ENCODE results near the gene USP3. TPM values are rescaled to one million over a fixed set of nuclear protein-coding genes. Genes with fewer than 3 reads are reported as not detected.

Gene USP3
- total and polyA plus RNA-seq, 9 of the 15 experiments (the other 6 are each of a cell fraction or from before 2014, with no cell fraction given) = 17.3 to 54.3 (median 34.8) TPM

DNA sequence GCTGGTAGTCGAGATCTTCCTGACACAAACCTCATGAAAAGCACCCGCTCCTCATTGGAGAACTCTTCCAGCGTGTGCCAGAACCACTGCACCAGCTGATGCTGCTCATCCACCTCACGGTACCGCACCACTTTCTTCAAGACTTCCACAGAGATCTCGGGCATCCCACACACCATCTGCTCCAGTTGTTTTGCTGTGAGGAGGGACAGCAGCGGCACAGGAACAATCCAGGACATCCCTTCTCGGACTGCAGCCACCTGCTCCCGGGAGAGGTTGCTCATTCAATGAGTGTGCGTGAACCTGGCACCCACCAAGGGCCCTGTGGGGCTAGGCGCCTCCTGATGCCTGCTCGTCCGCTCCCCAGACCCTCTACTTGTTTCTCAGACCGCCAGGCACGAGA lies 107.9 kb downstream of the USP3 start:
- Histone ChIP-seq H3K79me2 (ENCODE audit: control insufficient read depth, insufficient read depth, low read length) (no peaks in the 10 kb centered on the region), H3K27me3 (ENCODE audit: control insufficient read depth in 2 of 2, insufficient read depth in 2 of 2, low read length in 2 of 2) (no peaks in the 10 kb centered on the region), H4K20me1 (replicated peaks; ENCODE audit: control insufficient read depth, insufficient read depth, low read length) (no peaks in the 10 kb centered on the region), H3K27ac (ENCODE audit: extremely low read depth, low read depth, low read length) (no peak overlapping the region), H3K9me3 (replicated peaks; ENCODE audit: control insufficient read depth, insufficient read depth, low read depth, low read length) (no peaks in the 10 kb centered on the region), H3K4me2 (ENCODE audit: insufficient read depth, low read length) (no peak overlapping the region), H3K9me1 (ENCODE audit: control insufficient read depth, insufficient read depth, low read length) (no peaks in the 10 kb centered on the region), H3K9ac (ENCODE audit: insufficient read depth in 1 of 2, low read depth in 2 of 2, low read length in 2 of 2) (no peak overlapping the region), H3K4me1 (replicated peaks in 1 of 2; ENCODE audit: control insufficient read depth in 2 of 2, insufficient read depth in 2 of 2, low read length in 2 of 2) (peaks cover 0 to 11% of the 10 kb centered on the region in 2 experiments; a peak in 3 of 5 replicates), H2AFZ (ENCODE audit: low read depth, low read length) (no peak overlapping the region), H3K4me3 (no peak overlapping the region), H3K36me3 (ENCODE audit: control insufficient read depth, insufficient read depth, low read length) (peaks cover 84% of the 10 kb centered on the region)
- TF ChIP-seq ZNF79 (CRISPR knock-in tag; IDR thresholded peaks at IDR 0.05; ENCODE audit: low read depth) (no peak), ELK3 (CRISPR knock-in tag; IDR thresholded peaks at IDR 0.05) (no peak), ZNF589 (CRISPR knock-in tag; IDR thresholded peaks at IDR 0.05; ENCODE audit: low read depth) (no peak), NR4A1 (CRISPR knock-in tag; IDR thresholded peaks at IDR 0.05) (no peak), NR4A1 (tag; IDR thresholded peaks at IDR 0.05) (no peak), ZNF780A (CRISPR knock-in tag; IDR thresholded peaks at IDR 0.05) (no peak), HDAC2 (IDR thresholded peaks at IDR 0.05) (no peak), SLC30A9 (CRISPR knock-in tag; IDR thresholded peaks at IDR 0.05) (no peak), JUN (IDR thresholded peaks at IDR 0.05; ENCODE audit: borderline replicate concordance, low read depth, low read length) (no peak), JUN (CRISPR knock-in tag; IDR thresholded peaks at IDR 0.05; ENCODE audit: borderline replicate concordance) (no peak), GATAD2A (IDR thresholded peaks at IDR 0.05) (no peak), KAT8 (IDR thresholded peaks at IDR 0.05; ENCODE audit: low read depth) (no peak)
- ChIA-PET POLR2A (interaction anchor here (0.9 kb wide), 1 partner anchor 23 kb away, joined by 3 read pairs; no protein-coding TSS in a partner anchor), CTCF (ENCODE audit: low intra/inter-chr PET ratio) (no interaction called here)
- DNase-seq (ENCODE audit: extremely low read depth in 1 of 4, low spot score in 3 of 4) (no peak), ATAC-seq (no peak), FAIRE-seq (no peak)
- BruUV-seq (replicated peaks) = no TSS peak
- intact Hi-C loops (cut with micrococcal nuclease) (loop anchor here (10.0 kb wide), 2 partner anchors 327 to 543 kb away; partner anchors contain the start of gene SNX22), in situ Hi-C loops (cut with MboI) (loop anchor here (5.0 kb wide), 1 partner anchor 455 kb away; no protein-coding TSS in a partner anchor)
- WGBS (ENCODE audit: insufficient coverage, low coverage, missing lambda C conversion rate) = 92% methylated on average over 12 of the region's 15 CpGs

All from K562 (cell line).